Colon (tissue), 2 donors: ENCODE data around the gene TGM5.
A peak's percentile ranks its signal among the peaks of the same experiment; 100 is the strongest.
"Not testable (repeated sequence)": the region's sequence is repeated elsewhere in the genome, so short reads cannot be mapped to it uniquely, and the experiment has no call there.

Experiments
- FAIRE-seq: peaks from 2 replicates; lab custom pipeline; 2012; peaks lifted over from hg19 to GRCh38; lab: Jason Lieb, UNC
- donor health status: control.
- donor health status: control.

The TGM5 gene

DNA sequence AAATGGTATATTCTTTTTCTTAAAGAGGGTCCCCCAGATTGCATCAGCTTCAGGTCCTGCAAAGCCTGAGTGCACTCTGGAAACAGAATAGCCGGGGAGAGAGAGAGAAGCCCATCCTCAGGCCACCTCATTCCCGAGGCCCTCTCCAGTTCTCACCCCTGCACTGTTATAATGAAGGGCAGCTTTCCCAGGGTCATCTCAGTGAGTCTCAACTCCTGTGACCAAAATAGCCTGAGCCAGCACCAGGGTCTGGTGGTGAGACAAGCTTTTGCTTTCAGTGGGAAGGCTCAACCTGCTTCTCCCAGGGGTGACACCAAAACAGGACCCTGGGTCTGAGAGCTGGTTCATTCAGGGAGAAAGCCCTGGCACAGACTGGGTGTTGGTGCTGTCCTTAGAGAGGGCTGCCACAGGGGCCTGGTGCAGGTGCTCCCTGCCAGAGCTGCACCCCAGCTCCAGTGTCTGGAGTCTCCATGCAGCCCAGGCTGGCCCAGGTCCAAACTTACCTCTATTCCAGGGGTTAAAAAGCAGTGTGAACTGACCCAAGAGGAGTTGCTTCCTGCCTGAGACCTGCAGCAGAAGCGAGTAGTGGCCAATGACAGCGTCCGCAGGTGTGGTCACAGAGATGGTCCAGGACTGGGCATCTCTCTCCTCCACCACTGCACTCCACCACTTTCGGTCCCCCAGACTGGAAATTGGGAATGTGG, 52.0 kb downstream of the TGM5 start:
- no peak for FAIRE-seq

DNA sequence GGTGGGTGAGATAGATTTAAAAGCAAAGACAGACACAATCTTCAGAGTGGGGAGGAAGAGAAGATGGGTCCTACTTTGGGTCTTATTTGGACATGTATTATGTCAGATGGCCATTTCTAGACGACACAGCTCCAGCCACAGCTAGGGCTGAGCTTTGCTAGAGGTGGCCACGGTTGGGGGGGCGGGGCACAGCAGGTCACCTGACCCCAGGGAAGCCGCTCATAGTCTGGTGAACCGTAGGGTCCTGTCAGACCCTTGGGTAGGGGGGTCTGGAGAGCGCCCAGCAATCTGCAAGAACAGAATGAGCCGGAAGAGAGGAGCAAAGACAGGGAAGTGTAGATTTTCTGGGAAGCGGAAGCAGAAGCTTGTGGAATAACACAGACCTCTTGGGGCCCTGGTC, 52.6 kb downstream of the TGM5 start:
- no peak for FAIRE-seq

DNA sequence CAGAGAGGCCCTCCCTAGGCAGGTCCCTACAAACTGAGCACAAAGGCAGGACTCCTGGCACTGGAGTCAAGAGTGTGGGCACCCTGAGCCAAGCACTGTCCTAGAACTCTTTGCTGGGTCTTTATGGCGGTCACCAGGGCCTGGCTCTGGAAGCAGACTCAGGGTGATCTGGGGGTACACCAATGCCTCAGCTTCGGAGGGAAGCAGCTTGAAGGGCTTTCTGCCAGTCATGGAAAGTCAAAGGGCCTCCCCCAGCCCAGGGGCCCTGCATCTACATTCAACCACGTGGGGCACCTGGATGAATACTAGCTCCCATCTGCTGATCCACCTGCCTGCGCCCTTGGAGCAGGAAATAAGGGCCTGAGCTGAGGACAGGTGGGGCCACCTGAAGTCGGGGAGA, 53.3 kb downstream of the TGM5 start:
- FAIRE-seq: no peak

DNA sequence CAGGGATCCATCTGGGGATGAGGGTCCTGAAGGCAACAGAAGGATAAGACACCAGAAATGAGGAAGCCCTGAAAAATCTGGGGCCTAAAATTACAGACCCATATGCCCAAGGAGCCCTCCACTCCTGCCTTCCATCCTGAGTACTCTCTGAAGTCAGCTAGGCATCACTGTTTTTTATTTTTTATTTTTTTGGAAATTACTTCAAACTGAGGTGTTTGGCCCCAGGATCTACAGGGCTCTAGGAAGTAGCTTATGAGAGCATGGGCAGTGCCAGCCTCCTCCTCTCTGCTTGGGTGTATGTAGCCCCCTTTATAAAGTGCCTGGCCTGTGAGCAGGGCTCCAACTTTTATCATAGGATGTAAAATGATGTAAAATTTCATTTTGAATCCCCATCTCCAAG, 53.8 kb downstream of the TGM5 start:
- no peak for FAIRE-seq

DNA sequence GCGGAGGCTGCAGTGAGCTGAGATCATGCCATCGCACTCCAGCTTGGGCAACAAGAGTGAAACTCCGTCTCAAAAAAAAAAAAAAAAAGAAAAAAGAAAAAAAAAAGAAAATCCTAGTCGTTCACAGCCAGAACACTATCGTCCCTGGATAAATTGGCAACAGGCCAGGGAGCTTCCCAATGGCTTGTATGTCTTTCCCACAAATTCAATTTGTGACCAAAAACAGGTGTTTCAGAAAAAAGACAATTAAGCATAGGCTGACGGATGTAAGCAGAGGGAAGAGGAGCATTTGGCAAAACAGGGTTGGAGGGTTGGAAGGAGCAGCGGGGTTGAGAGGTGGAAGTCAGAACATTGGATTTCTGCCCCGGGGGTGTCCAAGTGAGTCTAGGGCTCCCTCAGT, 54.4 kb downstream of the TGM5 start:
- no peak for FAIRE-seq

DNA sequence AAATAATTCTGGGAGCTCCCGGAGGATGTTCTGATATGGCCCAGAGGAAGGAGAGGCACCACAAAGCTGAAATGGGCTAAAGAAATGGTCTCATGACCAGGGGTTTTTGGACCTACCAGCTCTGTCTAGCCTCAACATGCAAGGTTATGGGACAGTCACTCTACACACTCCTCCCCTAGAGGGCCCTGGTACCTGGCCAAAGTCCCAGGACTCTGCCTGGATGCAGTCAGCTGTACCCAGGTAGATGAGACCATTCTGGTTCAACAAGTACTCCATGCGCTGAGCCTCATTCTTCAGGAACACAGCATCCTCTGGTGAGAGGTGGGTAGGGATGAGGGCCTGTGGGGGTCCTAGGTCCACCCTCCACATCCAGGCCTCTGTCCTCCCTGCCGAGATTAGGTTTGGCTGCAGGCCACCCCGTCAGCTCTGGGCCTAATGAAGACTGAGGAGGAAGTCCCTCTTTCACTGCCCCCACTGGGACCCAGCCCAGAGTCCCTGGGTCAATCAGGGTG, 55.4 kb downstream of the TGM5 start:
- FAIRE-seq: no peak

DNA sequence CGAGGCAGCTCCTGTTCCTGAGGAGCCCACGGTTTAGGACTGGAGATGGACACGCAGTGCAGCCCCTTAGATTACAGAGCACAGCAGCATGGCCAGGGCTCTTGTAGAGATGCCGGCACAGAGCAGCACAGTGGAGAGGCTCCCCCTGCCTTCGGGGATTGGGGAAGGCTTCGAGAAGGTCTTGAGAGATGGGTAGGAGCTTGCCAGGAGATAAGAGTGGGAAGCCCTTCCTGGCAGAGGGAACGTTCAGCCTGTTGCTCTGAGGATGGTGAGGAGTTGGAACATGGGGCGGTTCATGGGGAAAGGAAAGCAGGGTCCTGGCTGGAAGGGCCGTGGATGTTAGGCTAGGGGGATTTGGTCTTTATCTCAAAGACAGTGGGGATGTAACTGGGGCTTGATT, 55.9 kb downstream of the TGM5 start:
- FAIRE-seq: no peak

DNA sequence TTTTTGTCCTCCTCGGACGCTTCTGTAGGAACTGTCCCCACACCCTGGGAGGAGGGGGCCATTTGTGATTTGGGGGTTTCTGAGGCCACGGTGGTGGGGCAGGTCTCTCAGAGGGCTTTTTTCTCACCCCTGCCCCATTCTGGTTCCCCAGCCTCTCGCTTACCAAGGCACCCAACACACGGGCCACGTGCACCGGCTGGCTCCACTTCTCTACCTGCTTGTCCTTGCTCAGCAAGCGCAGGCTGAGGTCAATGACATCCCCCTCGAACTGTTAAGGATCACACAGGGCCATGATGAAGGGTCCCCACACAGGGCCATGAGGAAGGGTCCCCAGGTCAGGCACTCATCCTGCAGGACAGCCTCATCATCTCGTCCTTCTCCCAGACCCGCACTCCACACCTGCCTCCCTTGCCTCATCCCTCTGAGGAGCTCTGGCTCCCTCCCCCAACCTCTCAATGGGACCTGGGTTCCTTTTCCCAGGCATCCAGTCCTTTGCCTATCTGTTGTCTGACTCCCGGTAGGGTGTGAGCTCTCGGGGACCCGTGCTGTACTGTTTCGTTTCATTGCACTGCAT, 56.5 kb downstream of the TGM5 start:
- FAIRE-seq: no peak

DNA sequence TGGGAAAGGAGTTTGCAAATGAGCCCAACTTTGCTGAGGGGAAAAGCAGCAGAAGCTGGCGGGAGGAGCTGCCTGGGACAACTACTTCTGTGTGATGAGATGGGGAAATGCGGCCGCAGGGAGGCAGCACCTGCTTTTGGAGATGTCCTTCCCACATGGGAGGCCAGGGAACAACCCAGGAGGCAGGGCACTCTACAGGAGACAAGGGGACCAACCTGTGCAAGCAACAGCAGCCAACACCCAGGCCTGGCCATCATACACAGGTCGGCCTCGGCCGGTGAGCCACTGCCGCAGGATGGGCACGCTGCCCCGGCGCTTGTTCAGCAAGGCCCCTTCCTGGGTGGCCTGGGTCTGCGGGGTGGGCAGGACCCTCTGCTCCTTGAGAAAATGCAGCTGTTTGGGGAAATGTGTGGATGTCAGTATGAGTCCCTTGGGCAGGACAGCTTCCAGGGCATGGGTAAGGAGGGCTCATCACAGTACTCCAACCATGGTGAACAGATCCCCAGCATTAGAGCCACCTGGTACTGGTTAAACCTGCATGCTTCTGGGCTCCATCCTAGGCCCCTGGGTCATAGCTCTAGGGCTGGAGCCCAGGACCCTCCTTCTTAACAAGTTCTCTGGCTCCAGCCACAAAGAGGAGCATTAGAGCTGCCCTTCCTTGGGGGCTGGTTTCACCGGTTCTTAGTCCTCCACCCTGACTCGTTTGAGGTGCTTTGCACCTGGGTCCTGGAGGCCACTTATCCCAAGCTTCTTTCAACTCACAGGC, 57.5 kb downstream of the TGM5 start:
- FAIRE-seq: no peak

DNA sequence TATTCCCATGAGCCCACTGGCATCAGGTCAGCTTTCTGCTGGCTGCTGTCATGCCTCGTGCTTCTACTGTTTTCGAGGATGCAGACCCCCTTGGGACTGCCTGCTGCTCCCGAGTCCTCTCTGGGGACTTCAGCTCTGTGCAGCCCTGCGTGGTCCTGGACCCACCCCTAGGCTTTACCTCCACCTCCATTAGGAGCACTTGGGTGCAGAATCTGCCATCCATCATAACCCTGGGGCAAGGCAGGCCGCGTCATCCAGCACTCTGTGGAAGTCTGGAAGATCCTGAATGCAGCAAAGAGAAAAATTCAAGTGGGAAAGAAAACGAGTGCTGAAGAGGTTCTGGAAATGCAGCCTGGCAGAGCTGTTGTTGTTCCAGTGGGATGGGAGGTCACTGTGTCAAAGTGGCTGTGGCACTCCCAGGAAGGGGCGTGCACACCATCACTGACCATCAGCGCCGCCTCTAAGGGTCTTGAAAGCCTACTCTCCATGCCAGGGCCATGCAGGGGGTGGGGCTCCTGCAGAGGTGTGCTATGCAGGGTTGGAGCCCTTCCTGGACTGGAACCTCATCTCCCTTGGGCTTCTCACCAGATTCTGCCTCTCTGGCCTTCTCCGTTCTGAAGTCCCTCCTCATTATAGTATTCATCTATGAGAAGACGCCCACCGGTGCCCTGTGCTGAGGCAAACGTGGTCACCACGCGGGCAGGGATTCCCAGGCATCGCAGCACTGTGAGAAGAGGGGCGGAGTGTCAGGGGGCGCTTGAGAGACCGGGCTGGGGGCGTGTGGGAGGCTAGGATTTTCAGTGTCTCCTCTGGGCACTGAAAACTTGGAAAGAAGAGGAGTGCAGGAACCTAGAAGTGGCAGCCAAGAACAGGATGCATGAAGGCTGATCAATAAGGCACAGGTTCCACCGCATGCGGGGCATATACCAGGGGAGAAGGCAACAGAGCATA, 58.4 kb downstream of the TGM5 start:
- no peak for FAIRE-seq

DNA sequence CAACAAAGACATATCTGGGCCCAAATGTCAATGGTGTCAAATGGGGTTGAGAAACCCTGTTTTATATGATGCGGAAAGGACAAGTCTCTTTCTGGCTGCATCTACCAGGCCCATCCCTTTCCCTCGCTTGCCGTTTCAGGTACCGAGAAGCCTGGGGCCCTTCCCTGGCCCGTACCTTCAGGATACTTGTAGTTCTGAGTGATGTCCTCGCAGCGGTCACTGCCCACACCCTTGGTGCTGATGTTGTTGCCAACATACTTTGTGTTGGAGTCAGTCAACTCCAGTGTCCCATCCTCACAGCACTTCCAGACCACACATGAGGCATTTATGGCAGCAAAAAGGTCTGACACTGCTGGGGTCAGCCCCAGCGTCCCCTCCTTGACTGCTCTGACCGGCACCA, 59.7 kb downstream of the TGM5 start:
- no peak for FAIRE-seq

DNA sequence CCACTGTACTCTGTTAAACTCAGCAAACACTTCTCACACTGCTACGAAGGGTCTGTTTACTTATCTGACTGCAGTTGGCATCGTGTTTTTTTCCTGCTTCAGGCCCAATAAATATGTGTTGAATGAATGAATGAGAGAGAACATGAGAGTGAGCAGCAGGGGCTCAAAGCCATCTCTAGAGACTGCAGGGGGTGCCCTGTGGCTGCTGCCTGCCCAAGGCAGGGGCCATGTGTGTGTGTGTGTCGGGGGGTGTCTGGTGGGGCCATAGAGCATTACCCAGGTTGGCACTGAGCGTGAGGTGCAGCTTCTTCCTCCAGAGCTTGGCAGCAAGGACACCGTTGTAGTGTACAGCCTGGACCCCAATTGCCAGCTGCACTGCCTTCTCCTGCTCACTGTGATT, 60.7 kb downstream of the TGM5 start:
- FAIRE-seq: no peak

DNA sequence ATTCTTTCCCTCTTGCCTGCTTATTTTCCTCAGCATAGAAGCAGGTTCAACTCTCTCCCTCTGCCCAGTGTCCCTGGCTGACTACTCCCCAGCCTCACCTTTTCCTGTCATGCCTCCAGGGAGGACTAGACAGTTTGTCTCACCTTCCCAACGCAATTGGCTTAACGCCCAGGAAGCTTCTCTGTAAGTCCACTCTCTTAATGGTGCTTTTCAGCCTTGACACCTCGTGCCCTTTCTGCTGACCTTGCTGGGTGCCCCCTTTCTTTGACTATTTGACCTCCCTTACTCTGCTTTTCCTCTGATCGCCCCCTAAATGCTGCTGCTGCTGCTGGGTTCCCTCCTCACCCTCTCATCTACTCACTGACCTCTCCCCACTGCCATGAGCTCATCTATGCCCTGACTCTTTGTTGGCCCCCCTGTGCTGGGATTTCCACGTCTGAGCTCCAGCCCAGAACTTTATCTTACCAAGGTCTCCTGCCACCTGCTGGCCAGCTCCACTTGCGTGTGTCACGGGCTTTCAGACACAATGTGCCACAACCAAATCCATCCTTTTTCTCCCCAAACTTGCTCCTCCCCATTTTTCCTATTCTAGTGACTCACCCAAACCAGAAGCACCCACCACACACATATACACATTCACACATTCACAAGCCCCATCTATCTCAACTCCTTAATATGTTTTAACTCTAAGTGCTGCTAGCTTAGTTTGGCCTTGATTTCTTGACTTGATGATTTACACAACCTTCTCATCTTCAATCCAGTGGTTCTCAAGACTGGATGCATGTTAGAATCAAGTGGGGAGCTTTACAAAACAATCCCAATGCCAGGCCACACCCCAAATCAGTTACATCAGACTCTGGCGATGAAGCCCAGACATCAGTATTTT, 62.5 kb downstream of the TGM5 start:
- FAIRE-seq: no peak

DNA sequence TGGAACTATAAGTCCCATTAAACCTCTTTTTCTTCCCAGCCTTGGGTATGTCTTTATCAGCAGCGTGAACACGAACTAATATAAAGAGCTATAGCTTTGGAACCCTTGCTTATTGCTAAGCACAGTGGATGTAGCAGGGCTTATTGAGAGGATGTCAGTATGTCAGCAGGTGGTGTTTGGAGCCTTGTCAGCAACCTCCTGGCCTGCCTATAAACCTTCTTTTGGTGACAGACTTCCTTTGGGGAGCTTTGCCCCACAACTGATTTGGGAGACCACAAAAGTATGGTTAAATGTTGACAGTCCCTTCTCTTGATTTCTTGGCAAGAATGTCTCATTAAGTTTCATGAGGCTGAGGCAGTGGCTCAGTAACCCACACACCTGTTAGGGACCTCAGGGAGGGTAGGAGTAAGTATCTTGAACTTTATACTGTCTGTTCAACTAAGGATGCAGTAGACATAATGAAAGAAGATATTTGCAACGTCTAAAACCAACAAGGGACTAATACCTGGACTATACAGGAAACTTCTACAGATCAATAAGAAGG, 66.7 kb downstream of the TGM5 start:
- no peak for FAIRE-seq

DNA sequence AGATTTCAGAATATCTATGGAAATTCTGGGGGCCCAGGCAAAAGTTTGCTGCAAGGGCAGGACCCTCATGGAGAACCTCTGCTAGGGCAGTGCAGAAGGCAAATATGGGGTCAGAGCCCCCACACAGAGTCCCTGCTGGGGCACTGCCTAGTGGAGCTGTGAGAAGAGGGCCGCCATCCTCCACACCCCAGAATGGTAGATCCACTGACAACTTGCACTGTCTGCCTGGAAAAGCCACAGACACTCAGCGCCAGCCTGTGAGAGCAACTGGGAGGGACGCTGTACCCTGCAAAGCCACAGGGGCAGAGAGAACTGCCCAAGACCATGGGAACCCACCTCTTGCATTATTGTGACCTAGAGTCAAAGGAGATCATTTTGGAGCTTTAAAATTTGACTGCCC, 67.7 kb downstream of the TGM5 start:
- FAIRE-seq: no peak

DNA sequence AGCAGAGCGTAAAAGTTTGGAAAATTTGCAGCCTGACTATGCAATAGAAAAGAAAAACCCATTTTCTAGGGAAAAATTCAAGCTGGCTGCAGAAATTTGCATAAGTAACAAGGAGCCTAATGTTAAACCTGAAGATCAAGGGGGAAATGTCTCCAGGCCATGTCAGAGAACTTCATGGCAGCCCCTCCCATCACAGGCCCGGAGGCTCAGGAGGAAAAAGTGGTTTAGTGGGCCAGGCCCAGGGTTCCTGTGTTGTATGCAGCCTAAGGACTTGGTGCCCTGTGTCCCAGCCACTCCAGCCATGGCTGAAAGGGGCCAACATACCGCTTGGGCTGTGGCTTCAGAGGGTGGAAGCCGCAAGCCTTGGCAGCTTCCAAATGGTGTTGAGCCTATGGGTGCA, 68.2 kb downstream of the TGM5 start:
- FAIRE-seq: not testable (repeated sequence)

DNA sequence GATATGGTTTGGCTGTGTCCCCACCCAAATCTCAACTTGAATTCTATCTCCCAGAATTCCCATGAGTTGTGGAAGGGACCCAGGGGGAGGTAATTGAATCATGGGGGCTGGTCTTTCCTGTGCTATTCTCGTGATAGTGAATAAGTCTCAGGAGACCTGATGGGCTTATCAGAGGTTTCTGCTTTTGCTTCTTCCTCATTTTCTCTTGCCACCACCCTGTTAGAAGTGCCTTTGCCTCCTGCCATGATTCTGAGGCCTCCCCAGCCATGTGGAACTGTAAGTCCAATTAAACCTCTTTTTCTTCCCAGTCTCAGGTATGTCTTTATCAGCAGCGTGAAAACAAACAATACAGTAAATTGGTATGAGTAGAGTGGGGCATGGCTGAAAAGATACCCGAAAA, 69.0 kb downstream of the TGM5 start:
- not testable (repeated sequence) for FAIRE-seq

DNA sequence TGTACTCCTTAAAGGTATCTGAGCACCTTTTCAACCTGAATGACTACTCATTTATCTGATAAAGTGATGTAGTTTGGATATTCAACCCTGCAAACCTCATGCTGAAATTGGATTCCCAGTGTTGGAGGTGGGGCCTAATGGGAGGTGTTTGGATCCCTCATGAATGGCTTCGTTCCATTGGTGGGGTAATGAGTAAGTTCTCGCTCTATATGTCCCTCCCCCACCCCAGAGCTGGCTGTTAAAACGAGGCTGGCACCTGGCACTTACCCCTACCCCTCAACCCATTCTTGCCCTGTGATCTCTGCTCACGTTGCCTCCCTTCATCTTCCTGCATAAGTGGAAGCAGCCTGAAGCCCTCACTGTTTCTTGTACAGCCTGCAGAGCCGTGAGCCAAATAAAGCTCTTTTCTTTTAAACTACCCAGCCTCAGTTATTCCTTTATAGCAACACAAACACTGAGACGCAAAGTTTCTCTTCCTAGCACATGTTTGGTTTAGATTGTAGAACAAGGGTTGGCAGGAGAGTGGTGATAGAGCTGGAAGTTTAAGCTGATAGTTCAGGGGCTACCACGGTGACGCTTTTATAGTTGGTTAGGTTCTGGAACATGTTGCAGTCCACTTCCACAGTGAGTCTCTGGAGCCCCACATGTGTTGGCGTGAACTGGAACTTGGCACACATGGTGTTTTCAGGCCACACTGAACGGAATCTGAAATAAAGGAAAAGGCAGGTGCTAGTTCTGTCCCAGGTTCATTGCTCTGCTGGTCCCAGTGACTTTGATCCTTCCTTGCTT, 69.8 kb downstream of the TGM5 start:
- FAIRE-seq: no peak

DNA sequence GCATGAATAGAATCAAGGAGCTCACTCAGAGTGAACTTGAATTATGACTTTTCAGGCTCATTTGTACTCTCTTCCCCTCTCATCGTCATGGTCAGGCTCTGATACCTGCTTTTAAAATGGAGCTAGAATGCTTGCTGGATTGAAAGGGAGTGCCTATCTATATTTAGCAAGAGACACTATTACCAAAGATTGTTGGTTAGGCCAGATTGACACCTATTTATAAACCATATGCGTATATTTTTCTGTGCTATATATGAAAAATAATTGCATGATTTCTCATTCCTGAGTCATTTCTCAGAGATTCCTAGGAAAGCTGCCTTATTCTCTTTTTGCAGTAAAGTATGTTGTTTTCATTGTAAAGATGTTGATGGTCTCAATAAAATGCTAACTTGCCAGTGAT, 71.9 kb downstream of the TGM5 start:
- no peak for FAIRE-seq

DNA sequence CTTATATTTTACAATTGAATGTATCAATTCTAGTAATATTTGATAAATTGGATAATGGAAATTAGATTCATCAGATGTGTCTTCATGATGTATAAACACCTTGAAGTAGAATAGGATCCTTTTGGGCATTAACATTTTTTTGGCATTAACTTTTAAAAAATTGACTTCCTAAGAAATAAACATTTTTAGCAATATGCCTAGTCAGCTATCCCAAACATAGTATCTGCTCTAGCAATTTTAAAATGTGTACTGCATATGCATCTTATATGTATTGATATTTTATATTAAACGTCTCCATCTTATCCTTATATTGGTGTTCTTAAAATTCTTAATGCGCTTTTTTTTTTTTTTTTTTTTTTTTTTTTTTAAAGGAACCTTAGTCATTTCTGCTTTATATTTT, 73.0 kb downstream of the TGM5 start:
- FAIRE-seq: peak; percentile 65
